HG03045 (cell line): ENCODE measurements around the gene TIMD4.
"Not testable (repeated sequence)": the region's sequence is repeated elsewhere in the genome, so short reads cannot be mapped to it uniquely, and the experiment has no call there.

Experiments used
- ATAC-seq: cut with Tn5 transposase; IDR thresholded peaks from one replicate; pipeline ENCODE4 v1.9.1; 2021; ENCODE audit warnings: mild to moderate bottlenecking, moderate library complexity; ENCODE audit not compliant: unreplicated experiment

Gene TIMD4

GRCh38 chr5:156963125-156963524 is at the start of gene TIMD4:
TIMD4 (minus strand) TSS chr5:156963226; CDS start chr5:156963198, 28 bp downstream.
- no peak for ATAC-seq

GRCh38 chr5:157006262-157006661 is 43.2 kb upstream of the TIMD4 start:
- ATAC-seq = no peak

- ATAC-seq = no peak
Observed at GRCh38 chr5:157004893-157005551, 42.0 kb upstream of the TIMD4 start.

- ATAC-seq = no peak
Observed at GRCh38 chr5:156991714-156992113, 28.7 kb upstream of the TIMD4 start.

GRCh38 chr5:156984064-156984463 is 21.0 kb upstream of the TIMD4 start:
- no peak for ATAC-seq

GRCh38 chr5:156981481-156981880 is 18.5 kb upstream of the TIMD4 start:
- no peak for ATAC-seq

- no peak for ATAC-seq
Observed at GRCh38 chr5:156974328-156974727, 11.3 kb upstream of the TIMD4 start.

GRCh38 chr5:156971848-156972525 is 9.0 kb upstream of the TIMD4 start:
- no peak for ATAC-seq

- no peak for ATAC-seq
Observed at GRCh38 chr5:156971415-156971814, 8.4 kb upstream of the TIMD4 start.

GRCh38 chr5:156967386-156967785 is 4.4 kb upstream of the TIMD4 start:
- ATAC-seq = not testable (repeated sequence)

- ATAC-seq = no peak
Observed at GRCh38 chr5:156956321-156956720, 6.7 kb downstream of the TIMD4 start.

- ATAC-seq = no peak
Observed at GRCh38 chr5:156951359-156951758, 11.7 kb downstream of the TIMD4 start.

GRCh38 chr5:156950716-156951115 is 12.3 kb downstream of the TIMD4 start:
- ATAC-seq = no peak

- no peak for ATAC-seq
Observed at GRCh38 chr5:156949424-156949823, 13.6 kb downstream of the TIMD4 start.

- ATAC-seq = no peak
Observed at GRCh38 chr5:156947925-156948324, 15.1 kb downstream of the TIMD4 start.

- peak; percentile 92 for ATAC-seq
Observed at GRCh38 chr5:156942064-156942463, 21.0 kb downstream of the TIMD4 start.

GRCh38 chr5:156940462-156940861 is 22.6 kb downstream of the TIMD4 start:
- ATAC-seq = not testable (repeated sequence)

GRCh38 chr5:156936972-156937371 is 26.1 kb downstream of the TIMD4 start:
- ATAC-seq = no peak

GRCh38 chr5:156934450-156935211 is 28.4 kb downstream of the TIMD4 start:
- ATAC-seq = no peak

GRCh38 chr5:156929366-156929948 is 33.6 kb downstream of the TIMD4 start:
- no peak for ATAC-seq

GRCh38 chr5:156927545-156927944 is 35.5 kb downstream of the TIMD4 start:
- no peak for ATAC-seq
